WERI-Rb-1 (cell line): Measurements from ENCODE around the gene FAM234B.

ENCODE experiments used
- DNase-seq: peaks from one replicate; pipeline ENCODE4 v3.0.0-alpha.2; 2020
- H3K27ac ChIP-seq: fragments of 250-450 bp; sonication (Bioruptor Pico); 2 replicates; pipeline ENCODE4 v1.5.1; 2020; ENCODE audit warnings: mild to moderate bottlenecking, moderate library complexity
- H3K27me3 ChIP-seq: fragments of 250-450 bp; sonication (Bioruptor Pico); 2 replicates; pipeline ENCODE4 v1.5.1; 2021; ENCODE audit warnings: mild to moderate bottlenecking, low read depth, moderate library complexity; ENCODE audit not compliant: insufficient read depth, severe bottlenecking
- H3K36me3 ChIP-seq: fragments of 250-450 bp; sonication (Bioruptor Pico); 2 replicates; pipeline ENCODE4 v1.5.1; 2020; ENCODE audit warnings: mild to moderate bottlenecking, moderate library complexity
- H3K4me3 ChIP-seq: 2 replicates; pipeline ENCODE4 v1.5.1; 2011; ENCODE audit warnings: low read depth, mild to moderate bottlenecking, control low read depth, low read length
- H3K9me3 ChIP-seq: fragments of 250-450 bp; sonication (Bioruptor Pico); 2 replicates; pipeline ENCODE4 v1.5.1; 2021; ENCODE audit warnings: mild to moderate bottlenecking, moderate library complexity; ENCODE audit not compliant: severe bottlenecking
- TF ChIP-seq, protein P1 (sequence below): IDR thresholded peaks from 2 replicates; pipeline ENCODE4 v1.5.1; 2011; ENCODE audit warnings: low read depth, mild to moderate bottlenecking, control low read depth, inconsistent platforms, low read length

FAM234B gene

DNA sequence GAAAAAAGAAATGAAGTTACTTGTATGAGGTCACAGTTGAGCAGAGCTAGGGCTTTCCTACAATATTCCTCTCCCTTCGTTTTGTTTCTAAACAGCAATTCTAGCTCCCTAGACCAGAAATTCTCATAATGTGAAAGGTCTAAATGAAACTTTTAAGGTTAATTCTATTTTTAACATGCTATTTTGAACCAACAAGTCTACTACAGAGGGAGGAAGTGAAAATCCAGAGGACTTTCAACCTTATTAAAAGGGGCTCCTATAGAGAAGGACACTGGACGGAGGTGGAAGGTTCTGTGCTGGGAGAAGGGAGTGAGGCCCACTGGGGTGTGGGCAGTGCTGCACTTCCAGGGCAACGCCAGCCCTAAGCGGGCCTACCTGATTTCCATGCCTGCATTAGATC lies 45.9 kb downstream of the FAM234B start:
- no peak overlapping the region for H3K4me3 ChIP-seq
- H3K27me3 ChIP-seq = no peaks in the 10 kb centered on the region
- no peak overlapping the region for H3K27ac ChIP-seq
- TF ChIP-seq, protein P1, sequence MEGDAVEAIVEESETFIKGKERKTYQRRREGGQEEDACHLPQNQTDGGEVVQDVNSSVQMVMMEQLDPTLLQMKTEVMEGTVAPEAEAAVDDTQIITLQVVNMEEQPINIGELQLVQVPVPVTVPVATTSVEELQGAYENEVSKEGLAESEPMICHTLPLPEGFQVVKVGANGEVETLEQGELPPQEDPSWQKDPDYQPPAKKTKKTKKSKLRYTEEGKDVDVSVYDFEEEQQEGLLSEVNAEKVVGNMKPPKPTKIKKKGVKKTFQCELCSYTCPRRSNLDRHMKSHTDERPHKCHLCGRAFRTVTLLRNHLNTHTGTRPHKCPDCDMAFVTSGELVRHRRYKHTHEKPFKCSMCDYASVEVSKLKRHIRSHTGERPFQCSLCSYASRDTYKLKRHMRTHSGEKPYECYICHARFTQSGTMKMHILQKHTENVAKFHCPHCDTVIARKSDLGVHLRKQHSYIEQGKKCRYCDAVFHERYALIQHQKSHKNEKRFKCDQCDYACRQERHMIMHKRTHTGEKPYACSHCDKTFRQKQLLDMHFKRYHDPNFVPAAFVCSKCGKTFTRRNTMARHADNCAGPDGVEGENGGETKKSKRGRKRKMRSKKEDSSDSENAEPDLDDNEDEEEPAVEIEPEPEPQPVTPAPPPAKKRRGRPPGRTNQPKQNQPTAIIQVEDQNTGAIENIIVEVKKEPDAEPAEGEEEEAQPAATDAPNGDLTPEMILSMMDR = no peak
- H3K36me3 ChIP-seq = peaks cover 75% of the 10 kb centered on the region
- no peak for DNase-seq
- no peaks in the 10 kb centered on the region for H3K9me3 ChIP-seq

DNA sequence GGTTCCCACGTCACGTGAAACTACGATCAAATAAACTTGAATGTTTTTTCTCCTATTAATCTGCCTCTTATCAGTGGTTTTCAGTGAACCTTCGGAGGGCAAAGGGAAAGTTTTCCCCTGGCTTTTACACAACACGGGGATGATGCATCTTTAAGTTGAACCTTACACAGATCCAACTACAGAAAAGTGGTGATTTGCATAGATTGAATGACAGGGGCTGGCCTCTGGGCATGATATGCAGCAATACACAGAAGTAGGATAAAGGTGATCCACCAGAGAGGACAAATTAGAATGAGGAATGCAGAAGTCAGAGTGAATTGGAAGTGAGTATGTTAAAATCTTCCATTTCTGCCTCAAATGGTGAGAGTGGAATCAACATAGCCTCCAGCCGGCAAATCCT lies 47.7 kb downstream of the FAM234B start:
- H3K27me3 ChIP-seq = no peaks in the 10 kb centered on the region
- peak overlapping the region; percentile 98 for H3K4me3 ChIP-seq
- H3K36me3 ChIP-seq = peaks cover 57% of the 10 kb centered on the region
- H3K9me3 ChIP-seq = no peaks in the 10 kb centered on the region
- no peak for DNase-seq
- H3K27ac ChIP-seq = peak overlapping the region; percentile 96
- TF ChIP-seq, protein P1 = no peak

DNA sequence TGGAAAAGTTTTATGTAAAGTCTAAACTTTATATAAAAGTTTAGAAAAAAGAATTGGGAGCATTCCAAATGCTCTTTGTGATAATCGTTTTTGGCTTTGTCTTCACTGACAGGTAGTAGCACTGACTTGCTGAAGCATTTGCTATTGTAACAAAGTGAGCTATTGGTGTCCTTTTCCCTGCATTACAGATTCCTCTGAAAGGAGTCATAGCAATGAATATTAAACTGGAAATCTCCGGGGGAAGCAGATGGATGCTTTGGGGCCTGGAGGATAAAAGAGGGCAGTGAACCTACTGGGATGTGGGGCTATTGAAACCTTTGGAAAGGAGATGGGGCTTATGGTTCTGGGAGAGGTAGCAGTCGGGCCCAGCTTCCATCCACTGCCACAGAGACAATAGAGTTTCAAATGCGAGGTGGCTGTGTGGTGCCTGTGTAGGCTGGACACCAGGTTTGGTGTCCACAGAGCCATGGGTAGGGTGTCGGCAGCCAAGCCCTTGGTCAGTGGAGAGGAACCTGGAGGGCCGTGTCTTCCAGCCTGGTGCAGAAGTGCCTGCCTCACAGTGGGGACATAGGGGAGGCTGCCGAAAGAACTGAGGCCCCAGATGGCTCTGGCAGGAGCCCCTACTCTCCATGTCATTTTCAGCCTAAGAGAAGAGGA lies 49.1 kb downstream of the FAM234B start:
- Histone ChIP-seq H3K27ac (peak overlapping the region; percentile 96), H3K9me3 (no peaks in the 10 kb centered on the region), H3K36me3 (peaks cover 42% of the 10 kb centered on the region), H3K27me3 (no peaks in the 10 kb centered on the region), H3K4me3 (peak overlapping the region; percentile 98)
- TF ChIP-seq, protein P1 = no peak
- DNase-seq = peak; percentile 76

DNA sequence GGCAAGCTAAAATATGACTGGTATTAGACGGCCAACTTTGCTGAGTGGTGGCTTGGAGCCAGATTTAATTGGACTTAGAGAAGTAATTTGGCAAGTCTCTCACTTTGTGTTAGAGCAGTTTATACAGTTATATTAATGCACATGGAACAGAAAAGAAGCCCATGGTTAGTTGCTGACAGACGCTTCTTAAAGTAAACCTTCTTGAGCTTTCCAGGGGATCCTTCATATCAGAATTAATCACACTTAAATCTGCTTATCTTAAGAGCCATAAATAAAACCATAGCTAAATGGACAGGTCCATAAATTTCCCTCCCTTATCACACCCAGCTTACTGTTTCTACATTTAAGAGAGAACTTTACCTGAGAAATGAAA lies 49.7 kb downstream of the FAM234B start:
- H3K27ac ChIP-seq = peak overlapping the region; percentile 96
- no peaks in the 10 kb centered on the region for H3K27me3 ChIP-seq
- TF ChIP-seq, protein P1 = no peak
- no peaks in the 10 kb centered on the region for H3K9me3 ChIP-seq
- DNase-seq = no peak
- H3K36me3 ChIP-seq = peaks cover 37% of the 10 kb centered on the region
- peak overlapping the region; percentile 98 for H3K4me3 ChIP-seq

DNA sequence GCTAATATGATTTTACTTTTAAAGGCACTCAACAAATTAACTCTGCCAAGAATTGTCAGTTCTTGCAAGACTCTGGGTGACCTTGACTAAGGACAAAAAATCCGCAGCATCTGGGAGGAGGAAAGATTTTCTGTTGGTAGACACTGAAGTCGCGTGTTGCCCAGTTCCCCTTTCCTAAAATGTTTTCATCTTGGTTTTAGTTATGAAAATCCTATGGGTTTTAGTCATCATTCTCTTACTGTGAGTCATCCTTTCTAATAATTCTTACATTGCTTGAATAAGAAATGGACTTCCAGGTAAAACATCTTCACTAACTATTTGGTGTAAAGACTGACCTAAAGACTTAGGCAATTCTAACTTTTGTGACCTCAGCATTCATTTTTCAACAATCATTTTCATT lies 50.2 kb downstream of the FAM234B start:
- DNase-seq = peak; percentile 40
- H3K4me3 ChIP-seq = peak overlapping the region; percentile 98

More for the DNA sequence above, 50.2 kb downstream of the FAM234B start:
- Histone ChIP-seq H3K27me3 (no peaks in the 10 kb centered on the region), H3K36me3 (peaks cover 32% of the 10 kb centered on the region), H3K9me3 (no peaks in the 10 kb centered on the region), H3K27ac (peak overlapping the region; percentile 96)
- TF ChIP-seq, protein P1 = no peak
